ENCODE results near the gene OSBPL9.

GRCh38 chr1:51760872-51761271 lies 144.0 kb downstream of the OSBPL9 start:
- TF ChIP-seq CTCF (IDR thresholded peaks at IDR 0.05) (no peak), EP300 (IDR thresholded peaks at IDR 0.05) (no peak), POLR2A (IDR thresholded peaks at IDR 0.05) (no peak), POLR2AphosphoS5 (IDR thresholded peaks at IDR 0.05) (no peak)
